NCI-H2196 (cell line): Measurements from ENCODE around the gene ECM2.
"Not testable (repeated sequence)": the region's sequence is repeated elsewhere in the genome, so short reads cannot be mapped to it uniquely, and the experiment has no call there.

Experiments used
- DNase-seq: peaks from one replicate; lab custom pipeline; 2025; ENCODE audit not compliant: unreplicated experiment; lab: John Stamatoyannopoulos, UW

ECM2 gene

DNA sequence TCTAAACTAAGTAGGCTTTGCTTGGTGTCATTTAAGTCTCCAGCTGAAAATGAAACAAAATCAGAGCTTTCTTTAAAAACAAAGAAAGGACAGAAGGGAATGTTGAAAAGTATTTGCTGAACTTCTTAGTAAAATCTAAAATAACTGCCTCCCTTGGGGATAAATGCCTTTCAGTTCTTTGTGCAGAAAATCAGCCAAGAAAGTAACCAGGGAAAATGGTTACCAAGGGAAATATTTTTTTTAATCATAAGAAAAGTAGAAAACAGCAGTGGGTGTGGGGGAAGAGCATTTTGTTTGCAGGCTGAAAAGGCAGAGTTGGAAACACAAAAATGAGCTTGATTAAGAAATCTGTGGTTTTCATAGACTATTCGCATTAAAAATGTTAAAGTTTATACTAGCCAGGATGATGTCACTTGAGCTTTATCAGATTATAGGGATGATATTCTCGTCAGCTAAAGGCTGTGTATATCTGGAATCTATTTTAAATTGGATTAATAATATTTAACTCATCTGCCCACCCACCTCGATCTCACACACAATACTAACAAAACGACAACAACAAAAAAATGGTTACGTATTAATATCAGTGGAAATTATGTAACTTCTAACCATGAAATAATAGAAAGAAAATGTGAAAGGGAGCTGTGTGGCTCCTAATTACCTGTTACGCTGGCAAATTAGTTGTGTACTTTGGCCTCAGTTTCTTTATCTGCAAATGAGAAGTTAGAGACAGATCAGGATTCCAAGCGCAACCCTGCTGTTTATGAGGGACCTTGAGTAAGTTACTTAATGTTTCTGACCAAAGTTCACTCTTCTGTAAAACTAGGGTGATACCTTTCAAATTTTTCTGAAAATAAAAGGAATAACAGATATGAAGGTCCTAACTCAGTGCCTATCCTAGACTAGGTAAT, at the start of gene ECM2:
Gene ECM2, minus strand, starts transcription at position 51 of the 911 bp plus-strand sequence. CDS start 13,124 bp downstream, outside the sequence.
- DNase-seq = no peak

DNA sequence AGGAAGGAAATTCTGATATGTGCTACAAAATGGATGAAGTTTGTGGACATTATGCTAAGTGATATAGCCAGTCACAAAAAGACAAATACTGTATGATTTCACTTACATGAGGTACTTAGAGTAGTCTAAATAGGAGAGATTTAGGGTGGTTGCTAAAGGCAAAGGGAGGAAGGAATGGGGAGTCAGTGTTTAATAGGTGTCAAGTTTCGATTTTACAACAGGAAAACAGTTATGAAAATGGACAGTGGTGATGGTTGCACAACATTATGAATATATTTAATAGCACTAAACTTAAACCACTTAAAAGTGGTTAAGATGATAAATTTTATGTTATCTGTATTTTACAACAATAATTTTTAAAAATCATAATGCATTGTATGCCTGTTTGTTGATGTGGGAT, 40.4 kb upstream of the ECM2 start:
- DNase-seq = no peak

DNA sequence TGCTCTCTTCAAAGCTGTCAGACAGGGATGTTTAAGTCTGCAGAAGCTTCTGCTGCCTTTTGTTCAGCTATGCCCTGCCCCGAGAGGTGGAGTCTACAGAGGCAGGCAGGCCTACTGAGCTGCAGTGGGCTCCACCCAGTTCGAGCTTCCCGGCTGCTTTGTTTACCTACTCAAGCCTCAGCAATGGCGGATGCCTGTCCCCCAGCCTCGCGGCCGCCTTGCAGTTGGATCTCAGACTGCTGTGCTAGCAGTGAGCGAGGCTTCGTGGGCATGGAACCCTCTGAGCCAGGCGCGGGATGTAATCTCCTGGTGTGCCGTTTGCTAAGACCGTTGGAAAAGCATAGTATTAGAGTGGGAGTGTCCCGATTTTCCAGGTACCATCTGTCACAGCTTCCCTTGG, 37.8 kb upstream of the ECM2 start:
- not testable (repeated sequence) for DNase-seq

DNA sequence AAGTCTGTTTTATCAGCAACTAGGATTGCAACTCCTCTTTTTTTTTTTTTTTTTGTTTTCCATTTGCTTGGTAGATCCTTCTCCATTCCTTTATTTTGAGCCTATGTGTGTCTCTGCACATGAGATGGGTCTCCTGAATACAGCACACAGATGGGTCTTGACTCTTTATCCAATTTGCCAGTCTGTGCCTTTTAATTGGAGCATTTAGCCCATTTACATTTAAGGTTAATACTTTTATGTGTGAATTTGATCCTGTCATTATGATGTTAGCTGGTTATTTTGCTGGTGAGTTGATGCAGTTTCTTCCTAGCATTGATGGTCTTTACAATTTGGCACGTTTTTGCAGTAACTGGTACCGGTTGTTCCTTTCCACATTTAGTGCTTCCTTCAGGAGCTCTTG, 36.1 kb upstream of the ECM2 start:
- not testable (repeated sequence) for DNase-seq

DNA sequence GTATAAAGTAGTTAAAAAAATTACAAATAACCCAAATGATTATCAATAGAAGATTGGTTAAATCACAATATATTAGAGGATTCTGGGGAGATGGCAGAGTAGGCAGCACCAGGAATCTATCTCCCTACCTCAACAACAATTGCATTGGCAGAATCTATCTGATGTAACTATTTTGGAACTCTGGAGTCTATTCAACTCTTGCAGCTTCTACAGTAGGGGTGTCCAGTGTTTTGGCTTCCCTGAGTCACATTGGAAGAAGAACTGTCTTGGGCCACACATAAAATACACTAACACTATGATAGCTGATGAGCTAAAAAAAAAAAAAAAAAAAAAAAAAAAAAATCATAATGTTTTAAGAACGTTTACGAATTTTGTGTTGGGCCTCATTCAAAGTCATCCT, 29.2 kb upstream of the ECM2 start:
- DNase-seq = no peak

DNA sequence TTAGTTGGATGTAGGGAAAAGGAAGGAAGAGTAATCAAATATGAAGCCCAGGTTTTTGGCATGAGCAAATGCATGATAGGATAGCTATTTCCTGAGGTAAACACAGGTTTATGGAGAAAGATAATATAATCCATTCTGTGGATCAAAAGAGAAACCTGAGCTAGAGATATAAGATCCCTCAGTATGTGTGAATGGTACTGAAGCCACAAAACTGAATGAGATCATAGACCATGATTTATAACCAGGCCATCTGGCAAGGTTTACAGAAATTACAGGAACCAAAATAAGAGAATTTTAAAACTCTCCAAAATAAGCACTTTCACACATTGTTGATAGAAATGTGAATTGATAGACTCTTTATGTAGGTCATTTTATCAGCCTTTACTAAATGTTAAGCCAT, 28.7 kb upstream of the ECM2 start:
- peak; percentile 49 for DNase-seq

DNA sequence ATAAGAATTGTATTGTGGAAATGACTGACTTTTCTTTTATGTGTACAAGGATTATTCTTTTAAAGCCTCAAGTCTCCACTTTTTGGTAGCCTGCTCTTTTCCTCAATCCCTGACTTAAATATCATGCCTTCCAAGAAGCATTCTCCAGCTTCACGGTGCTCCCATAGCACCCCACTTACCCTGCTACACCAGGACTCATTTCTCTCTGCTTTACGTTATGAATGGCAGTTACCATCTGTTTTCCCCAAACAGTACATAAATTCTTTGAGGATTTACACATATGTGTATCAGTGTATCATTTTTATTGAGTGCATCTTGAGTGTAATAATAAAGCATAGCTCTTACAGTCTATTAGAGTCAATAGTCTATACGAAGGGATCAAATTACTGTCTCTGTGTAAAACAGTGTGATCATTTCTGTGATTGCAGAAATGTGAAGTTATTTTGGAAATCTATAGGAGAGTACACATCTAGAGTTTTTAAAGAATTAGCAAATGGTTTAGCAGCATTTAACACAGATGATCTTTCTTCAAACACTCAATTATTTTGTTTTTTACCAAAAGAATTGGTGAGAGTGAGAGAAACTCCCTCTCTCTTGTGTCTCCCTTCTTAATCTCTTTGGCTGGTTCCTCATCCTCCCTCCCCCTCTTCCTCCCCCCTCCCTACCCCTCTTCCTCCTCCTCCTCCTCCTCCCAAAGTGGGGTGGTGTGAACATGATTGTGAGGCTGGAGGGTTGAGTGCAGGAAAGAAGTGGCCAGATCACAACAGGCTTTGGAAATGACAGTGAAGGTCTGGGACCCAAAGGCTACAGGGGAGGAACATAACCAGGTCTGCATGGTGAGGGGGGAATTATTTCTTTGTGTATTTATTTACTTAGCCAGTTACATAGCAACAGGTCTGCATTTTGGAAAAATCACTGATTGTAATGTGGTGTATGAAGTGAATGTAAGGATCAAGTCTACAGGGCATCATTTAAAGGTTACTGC, 27.6 kb upstream of the ECM2 start:
- DNase-seq = peak; percentile 28

DNA sequence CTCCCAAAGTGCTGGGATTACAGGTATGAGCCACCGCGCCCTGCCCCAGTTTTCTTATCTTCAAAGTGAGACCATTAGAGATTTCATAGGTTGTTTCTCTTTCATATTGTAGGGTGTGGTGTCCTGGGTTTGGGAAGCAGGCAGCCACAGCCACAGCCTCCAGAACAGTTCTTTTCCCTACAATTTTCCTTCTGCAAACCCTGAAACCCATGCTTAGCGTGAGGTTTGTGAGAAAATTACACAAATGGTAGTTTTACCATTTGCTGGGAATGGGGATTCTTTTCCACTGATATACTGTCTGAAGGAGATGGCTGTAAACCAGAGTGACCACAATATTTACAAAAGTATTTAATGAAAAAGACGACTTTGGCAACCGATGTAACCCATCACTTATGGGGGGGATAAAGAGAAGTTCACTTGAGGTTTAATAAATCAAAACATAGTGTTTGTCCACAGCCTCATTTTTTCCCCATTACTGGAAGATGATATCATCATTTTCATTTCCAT, 26.7 kb upstream of the ECM2 start:
- no peak for DNase-seq

DNA sequence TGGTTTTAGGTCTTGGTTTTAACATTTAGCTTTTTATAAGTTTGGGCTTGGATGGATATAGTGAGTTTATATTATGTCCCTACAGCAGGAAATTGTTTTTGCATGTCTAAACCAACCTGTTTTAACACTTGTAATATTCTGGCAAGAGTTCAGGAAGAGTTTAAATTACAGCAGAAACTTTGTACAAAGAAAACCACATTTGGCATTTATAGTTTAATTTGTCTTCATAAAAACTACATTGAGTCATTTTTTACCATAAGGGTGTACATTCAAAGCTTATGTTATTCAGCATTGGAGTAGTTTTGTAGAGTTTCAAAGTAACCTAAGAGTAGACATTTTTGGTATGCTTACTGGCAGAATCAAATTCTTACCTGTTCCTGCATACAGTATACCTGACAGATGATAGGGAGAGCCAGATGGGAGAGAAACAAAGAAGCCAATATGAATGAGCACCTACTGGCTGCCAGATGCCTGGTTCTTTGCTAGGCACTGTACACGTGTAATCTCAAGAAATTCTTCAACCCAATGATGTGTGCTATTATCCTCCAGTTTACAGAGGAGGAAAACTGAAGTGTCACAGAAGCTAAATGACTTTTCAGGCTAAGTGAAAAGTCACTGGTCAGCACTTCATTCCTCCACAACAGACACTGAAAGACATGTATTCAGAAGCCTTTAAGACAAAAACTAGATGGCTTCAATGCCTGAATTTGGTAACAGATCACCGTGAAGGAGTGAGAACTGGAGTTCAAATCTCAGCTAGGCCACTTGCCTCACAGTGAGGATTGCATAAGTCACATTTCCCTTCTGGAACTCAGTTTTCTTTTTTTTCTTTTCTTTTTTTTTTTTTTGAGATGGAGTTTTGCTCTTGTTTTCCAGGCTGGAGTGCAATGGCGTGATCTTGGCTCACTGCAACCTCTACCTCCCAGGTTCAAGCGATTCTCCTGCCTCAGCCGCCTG, 25.9 kb upstream of the ECM2 start:
- DNase-seq = peak; percentile 12

DNA sequence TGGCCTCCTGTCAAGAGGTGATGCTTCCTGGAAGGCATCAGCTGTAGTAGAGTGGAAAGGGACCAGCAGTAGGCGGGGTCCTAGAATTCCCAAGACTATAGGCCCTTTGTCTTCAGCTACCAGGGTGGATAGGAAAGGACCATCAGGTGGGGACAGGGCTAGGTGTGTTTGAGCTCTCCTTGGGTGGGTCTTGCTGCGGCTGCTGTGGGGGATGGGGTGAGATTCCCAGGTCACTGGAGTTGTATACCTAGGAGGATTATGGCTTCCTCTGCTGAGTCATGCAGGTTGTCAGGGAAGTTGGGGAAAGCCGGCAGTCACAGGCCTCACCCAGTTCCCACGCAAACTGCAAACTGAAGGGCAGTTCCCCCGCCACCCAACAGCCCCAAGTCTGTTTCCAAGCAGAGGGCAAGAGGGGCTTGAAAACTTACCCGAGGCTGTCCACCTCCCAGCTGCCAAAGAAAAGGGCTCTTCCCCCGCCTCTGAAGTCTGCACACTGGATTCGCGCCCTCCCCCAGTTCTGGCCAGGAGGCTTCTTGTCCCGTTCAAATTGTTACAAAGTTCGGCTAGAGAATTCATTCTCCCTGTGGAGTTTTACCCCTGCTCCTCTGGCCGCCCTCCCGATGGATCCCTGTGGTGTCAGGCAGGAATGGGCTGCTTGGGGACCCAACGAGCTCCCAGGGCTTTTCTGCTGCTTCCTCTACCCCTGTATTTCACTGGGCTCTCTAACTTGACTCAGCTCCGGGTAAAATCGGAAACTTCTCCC, 23.0 kb upstream of the ECM2 start:
- no peak for DNase-seq

DNA sequence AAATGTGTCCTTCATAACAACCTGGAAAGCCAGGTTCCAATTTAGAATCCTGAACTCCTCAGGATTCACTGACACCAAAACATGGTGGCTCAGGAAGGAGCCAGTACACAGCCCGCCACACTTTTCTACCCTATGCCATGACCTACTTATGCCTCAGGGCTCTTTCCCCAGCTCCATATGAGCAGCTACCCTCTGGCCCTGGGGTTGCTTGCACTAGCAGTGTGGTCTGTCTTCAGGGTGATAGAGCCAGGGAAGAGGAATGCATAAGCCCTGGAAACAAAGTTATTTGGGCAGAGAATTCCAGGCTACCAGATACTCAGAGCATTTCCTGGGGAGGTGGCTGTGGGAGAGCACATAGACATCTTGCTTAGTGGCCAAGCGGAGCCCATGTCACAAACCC, 15.0 kb upstream of the ECM2 start:
- DNase-seq = no peak

DNA sequence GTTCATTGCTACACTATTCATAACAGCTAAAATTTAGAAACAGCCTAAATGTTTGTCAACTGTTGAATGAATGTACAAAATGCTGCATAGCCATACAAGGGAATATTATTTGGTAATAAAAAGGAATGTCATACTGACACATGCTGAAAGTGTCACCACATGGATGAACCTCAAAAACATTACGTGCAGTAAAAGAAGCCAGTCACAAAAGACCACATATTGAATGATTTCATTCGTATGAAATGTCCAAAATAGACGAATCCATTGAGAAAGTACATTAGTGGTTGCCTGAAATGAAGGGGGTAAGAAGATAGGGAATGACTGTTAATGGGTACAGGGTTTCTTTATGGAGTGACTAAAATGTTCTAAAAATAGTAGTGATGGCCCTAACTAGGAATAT, 11.6 kb upstream of the ECM2 start:
- DNase-seq = no peak

DNA sequence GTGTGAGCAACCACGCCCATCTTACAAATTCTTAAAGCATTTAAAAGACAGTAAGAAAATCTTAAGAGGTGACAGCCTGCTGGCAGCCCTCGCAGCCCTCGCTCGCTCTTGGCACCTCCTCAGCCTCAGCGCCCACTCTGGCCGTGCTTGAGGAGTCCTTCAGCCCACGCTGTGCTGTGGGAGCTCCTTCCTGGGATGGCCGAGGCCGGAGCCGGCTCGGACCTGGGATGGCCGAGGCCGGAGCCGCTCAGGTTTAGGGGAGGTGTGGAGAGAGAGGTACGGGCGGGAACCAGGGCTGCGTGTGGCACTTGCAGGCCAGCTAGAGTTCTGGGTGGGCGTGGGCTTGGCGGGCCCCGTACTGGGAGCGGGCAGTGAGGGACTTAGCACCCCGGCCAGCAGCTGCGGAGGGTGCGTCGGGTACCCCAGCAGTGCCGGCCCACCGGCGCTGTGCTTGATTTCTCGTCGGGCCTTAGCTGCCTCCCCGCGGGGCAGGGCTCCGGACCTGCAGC, 9.3 kb upstream of the ECM2 start:
- no peak for DNase-seq

DNA sequence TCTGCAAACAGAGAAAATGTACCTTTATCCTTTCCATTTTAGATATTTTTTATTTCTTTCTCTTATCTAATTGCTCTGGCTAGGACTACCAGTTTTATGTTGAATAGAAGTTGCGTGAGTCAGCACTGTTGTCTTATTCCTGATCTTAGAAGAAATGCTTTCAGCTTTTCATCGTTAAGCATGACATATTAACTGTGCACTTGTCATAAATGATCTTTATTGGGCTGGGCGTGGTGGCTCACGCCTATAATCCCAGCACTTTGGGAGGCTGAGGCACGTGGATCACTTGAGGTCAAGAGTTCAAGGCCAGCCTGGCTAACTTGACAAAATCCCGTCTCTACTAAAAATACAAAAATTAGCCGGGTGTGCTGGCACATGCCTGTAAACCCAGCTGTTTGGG, 8.2 kb upstream of the ECM2 start:
- DNase-seq = no peak

DNA sequence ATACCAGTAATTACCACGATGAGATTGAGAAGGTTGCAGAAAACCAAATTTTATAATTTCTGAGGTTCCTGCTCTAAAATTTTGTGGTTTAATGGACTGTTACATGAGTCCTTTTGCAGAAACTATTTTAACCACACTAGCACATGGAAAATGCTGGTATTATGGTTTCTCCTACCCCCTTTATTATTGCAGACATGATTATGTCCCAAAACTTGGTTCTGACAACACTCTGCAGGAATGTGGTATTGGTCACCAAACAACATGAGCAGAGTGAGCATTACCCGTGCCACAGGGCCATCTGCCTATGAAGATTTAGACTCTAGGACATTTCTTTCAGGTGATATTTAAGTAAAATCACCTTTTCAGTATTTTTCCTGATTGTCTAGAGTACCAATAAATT, 2.8 kb upstream of the ECM2 start:
- DNase-seq = no peak

DNA sequence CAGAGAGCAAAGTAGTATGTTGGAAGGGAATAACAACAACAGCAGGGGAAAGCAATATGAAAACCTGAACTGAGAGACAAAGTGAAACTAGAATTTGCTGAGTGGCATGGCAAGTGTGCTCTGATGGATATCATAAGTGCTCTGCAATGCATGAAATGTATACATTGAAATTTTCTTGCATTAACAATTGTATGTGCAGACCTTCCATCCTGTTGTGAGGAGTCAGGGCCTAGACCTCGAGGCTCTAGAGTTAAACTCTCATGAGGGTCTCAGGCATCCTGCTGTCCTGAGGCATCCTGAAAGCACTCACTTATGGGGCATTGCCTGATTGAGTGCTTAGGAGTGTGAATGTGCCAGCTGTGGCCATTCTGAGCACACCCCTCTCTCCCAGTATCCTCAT, 1.1 kb downstream of the ECM2 start:
- no peak for DNase-seq

DNA sequence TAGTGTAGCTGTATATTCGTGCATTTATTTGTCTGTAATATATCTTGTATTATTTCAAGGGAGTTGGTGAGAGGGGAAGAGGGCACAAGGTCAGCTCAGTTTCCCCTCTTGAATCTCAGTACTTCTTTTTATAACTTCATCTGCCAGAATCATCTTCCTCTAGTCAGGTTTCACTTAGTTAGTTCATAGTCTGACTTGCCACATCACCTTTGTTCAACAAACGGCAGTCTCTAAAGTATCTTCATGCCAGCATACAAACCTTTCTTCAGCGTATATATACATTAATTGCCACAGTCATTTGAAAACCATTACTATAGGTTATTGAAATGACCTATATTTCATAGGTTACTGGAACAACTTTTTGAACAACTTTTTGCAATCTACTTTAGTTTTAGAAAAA, 1.6 kb downstream of the ECM2 start:
- DNase-seq = no peak

DNA sequence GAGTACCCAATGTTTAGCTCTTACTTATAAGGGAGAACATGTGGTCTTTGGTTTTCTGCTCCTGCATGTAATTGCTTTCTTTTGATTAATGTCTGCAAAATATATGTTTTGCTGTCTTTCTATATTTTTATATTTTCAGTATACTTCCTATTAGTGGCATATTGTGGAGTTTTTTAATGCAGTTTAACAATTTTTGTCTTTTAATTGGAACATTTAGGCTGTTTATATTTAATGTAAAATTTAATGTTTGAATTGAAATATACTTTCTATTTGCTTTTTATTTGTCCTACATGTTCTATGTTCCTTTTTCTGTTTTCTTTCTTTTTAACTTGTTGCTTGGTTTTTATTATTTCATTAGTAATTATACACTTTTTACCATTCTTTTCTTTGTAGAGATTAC, 4.9 kb downstream of the ECM2 start:
- no peak for DNase-seq

DNA sequence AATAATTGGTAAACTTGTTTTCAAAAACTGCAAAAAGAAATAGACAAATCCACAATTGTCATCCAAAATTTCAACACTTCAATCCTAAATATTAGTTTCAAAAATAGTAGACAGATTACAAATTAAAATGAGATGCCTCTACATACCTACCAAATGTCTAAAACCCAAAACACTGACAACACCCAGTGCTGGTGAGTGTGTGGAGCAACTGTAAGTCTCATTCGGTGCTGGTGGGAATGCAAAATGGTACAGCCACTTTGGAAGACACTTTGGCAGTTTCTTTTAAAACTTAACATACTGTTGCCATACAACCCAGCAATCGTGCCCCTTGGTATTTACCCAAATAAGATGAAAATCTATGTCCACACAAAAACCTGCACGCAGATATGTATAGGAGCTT, 6.7 kb downstream of the ECM2 start:
- no peak for DNase-seq

DNA sequence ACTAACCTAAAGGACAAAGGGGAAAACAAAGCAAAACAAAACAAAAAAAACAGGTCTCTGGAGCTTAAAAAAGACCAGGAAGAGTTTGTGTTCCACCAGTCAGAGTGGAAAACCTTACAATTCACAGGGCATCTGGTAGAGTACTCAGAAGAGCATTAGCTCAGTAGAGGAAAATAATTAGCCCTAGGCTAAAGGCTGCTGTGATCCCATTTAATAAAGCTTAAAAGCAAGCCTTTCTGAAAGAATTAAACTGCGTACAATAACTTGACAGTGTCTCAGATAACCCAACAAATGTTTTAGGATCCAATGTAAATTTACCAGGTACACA, 7.3 kb downstream of the ECM2 start:
- DNase-seq = no peak
